Measurements from ENCODE around the gene CDYL2. TPM values are rescaled to one million over a fixed set of nuclear protein-coding genes. Genes with fewer than 3 reads are reported as not detected.

Gene CDYL2
- total RNA-seq, 1 experiment from 2014 or later: 1.6 TPM

DNA sequence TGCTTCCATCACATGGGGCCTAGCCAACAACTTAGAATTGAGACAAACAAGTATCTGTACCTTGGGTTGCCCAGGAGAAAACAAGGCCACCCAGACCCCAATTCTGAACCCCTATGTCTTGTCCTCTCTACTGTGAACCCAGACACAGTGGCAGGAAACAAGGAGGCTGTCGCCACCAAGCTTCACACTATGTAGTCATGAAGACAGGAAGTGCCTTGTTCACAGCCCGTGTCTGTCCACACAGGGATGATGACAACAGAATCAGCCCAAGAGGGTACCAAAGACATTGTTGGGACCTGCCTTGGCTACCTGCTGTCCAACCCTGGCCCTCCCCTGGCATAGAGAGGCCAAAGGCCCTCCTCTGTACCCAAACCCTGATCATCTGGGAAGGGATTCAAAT, 84.8 kb downstream of the CDYL2 start:
- Histone ChIP-seq H3K4me3 (ENCODE audit: insufficient read depth, low read depth, low read length) (no peak overlapping the region), H3K27me3 (ENCODE audit: control insufficient read depth, insufficient read depth, low read length) (no peaks in the 10 kb centered on the region), H3K36me3 (replicated peaks; ENCODE audit: control insufficient read depth, insufficient read depth, low read length) (no peaks in the 10 kb centered on the region)
- no peak for DNase-seq

- H3K4me3 ChIP-seq (ENCODE audit: insufficient read depth, low read depth, low read length): no peak overlapping the region
- peak; percentile 13 for DNase-seq
- no peaks in the 10 kb centered on the region for H3K36me3 ChIP-seq (replicated peaks; ENCODE audit: control insufficient read depth, insufficient read depth, low read length)
- H3K27me3 ChIP-seq (ENCODE audit: control insufficient read depth, insufficient read depth, low read length): no peaks in the 10 kb centered on the region
Measured at GRCh38 chr16:80718480-80719220, 85.7 kb downstream of the CDYL2 start.

DNA sequence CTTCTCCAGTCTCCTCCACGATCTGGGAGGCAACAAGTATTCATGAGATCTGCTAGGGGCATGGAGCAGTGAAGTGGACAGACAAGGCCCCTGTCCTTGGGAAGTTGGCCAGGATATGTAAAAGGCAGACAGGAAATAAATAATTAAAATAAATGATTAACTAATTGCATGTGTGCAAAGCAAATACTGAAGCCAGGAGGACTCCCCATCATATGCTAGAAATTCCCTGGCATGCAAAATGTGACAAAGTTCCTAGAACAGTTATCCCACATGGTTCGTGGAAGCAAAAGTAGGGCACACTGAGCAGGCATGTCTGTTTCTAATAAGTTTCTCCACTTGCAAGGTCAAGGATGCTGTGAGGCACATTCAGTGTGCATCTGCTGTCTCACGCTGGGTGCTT, 86.8 kb downstream of the CDYL2 start:
- Histone ChIP-seq H3K4me3 (ENCODE audit: insufficient read depth, low read depth, low read length) (no peak overlapping the region), H3K36me3 (replicated peaks; ENCODE audit: control insufficient read depth, insufficient read depth, low read length) (no peaks in the 10 kb centered on the region), H3K27me3 (ENCODE audit: control insufficient read depth, insufficient read depth, low read length) (no peaks in the 10 kb centered on the region)
- no peak for DNase-seq

GRCh38 chr16:80716564-80717139, 87.7 kb downstream of the CDYL2 start:
- Histone ChIP-seq H3K36me3 (replicated peaks; ENCODE audit: control insufficient read depth, insufficient read depth, low read length) (no peaks in the 10 kb centered on the region), H3K27me3 (ENCODE audit: control insufficient read depth, insufficient read depth, low read length) (no peaks in the 10 kb centered on the region), H3K4me3 (ENCODE audit: insufficient read depth, low read depth, low read length) (no peak overlapping the region)
- no peak for DNase-seq

- DNase-seq: no peak
- Histone ChIP-seq H3K4me3 (ENCODE audit: insufficient read depth, low read depth, low read length) (no peak overlapping the region), H3K36me3 (replicated peaks; ENCODE audit: control insufficient read depth, insufficient read depth, low read length) (no peaks in the 10 kb centered on the region), H3K27me3 (ENCODE audit: control insufficient read depth, insufficient read depth, low read length) (no peaks in the 10 kb centered on the region)
Measured at GRCh38 chr16:80711406-80711805, 93.0 kb downstream of the CDYL2 start.

DNA sequence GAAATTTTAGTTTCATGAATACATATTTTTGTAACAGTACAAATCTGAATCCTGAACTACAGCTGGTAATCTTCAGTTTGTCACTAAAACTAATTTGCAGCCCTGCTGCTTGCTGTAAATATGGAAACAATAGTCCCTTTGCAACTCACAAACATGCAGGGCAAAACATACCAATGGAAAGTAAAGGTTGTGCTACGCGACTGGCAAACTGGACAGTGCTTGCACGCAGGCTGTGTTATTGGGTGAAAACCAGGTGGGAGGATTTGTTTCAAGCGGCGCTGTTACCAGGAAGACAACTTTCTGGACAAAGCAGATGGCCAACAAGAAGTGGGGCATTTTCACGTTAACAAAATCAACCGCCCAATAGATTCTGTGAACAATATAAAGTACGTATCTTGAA, 93.5 kb downstream of the CDYL2 start:
- Histone ChIP-seq H3K36me3 (replicated peaks; ENCODE audit: control insufficient read depth, insufficient read depth, low read length) (no peaks in the 10 kb centered on the region), H3K4me3 (ENCODE audit: insufficient read depth, low read depth, low read length) (no peak overlapping the region), H3K27me3 (ENCODE audit: control insufficient read depth, insufficient read depth, low read length) (no peaks in the 10 kb centered on the region)
- DNase-seq: no peak

GRCh38 chr16:80708823-80709222, 95.6 kb downstream of the CDYL2 start:
- Histone ChIP-seq H3K36me3 (replicated peaks; ENCODE audit: control insufficient read depth, insufficient read depth, low read length) (no peaks in the 10 kb centered on the region), H3K4me3 (ENCODE audit: insufficient read depth, low read depth, low read length) (no peak overlapping the region), H3K27me3 (ENCODE audit: control insufficient read depth, insufficient read depth, low read length) (no peaks in the 10 kb centered on the region)
- DNase-seq: no peak

DNA sequence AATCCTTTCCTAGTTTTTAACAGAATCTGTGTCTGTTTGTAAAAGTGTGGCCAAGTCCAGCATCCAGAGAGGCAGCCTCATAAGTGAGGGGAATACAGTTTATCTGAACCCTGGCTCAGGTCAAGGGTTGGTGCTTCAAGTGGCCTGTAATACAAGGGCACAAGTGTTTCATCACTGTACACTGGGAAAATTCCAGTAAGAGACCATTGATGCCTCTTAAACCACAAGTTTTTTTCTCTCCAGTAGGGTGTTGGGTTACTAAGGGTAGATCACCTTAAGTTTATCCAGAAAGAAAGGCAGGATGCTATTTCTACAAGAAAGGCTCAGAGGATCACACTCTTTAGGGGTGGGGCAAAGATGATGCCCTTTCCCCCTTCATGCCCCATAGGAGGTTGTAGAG, 96.7 kb downstream of the CDYL2 start:
- DNase-seq: no peak
- H3K36me3 ChIP-seq (replicated peaks; ENCODE audit: control insufficient read depth, insufficient read depth, low read length): no peaks in the 10 kb centered on the region
- H3K4me3 ChIP-seq (ENCODE audit: insufficient read depth, low read depth, low read length): no peak overlapping the region
- H3K27me3 ChIP-seq (ENCODE audit: control insufficient read depth, insufficient read depth, low read length): no peaks in the 10 kb centered on the region

DNA sequence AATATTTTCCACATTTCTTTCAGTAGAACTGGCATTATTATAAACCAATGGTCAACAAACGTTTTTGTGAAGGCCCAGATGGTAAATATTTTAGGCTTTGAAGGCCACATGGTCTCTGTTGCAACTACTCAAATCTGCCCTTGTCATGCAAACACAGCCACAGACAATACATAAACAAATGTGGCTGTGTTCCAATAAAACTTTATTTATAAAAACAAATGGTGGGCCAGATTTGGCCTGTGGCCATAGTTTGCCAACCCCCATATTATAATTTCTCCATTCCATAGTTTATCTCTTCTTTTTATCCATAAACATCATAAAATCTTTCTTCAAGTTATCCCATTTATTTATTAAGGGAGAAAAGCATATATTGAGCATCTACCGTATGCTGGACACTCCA, 98.8 kb downstream of the CDYL2 start:
- no peak for DNase-seq
- Histone ChIP-seq H3K36me3 (replicated peaks; ENCODE audit: control insufficient read depth, insufficient read depth, low read length) (no peaks in the 10 kb centered on the region), H3K4me3 (ENCODE audit: insufficient read depth, low read depth, low read length) (no peak overlapping the region), H3K27me3 (ENCODE audit: control insufficient read depth, insufficient read depth, low read length) (no peaks in the 10 kb centered on the region)

DNA sequence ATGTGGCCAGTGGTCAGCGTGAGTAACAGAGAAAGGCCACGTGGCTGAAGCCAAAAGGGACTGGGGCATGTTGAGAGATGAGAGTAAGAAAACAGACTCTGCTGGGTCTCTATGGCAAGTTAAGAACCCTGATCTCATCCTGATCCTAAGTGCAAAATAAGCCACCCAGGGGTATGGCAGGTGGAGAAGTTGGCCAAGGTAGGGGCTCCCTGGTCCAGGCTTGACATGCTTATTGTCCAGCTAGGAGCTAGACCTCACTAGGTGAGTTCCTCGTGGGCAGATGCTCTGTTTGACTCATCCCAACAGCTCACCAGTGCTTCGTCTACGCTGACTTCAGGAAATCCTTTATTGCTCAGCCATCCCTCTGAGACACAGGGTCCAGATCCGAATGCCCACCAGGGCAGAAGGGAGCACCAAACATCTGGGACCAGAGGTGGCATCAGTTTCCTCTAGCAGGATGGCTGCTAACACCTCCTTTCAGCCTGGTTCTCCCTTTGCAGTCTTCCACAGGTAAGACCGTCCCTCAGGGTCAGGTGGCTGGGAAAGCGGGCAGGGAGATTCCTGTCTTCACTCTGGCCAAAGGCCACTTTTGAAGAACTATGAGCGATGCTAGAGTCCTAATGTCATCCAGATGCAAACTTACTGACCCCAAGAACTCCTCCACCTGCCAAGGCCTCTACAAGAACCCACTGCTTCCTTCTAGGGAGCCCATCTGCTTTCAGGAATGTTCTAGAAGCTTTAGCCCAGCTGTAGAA, 99.5 kb downstream of the CDYL2 start:
- Histone ChIP-seq H3K4me3 (ENCODE audit: insufficient read depth, low read depth, low read length) (no peak overlapping the region), H3K27me3 (ENCODE audit: control insufficient read depth, insufficient read depth, low read length) (no peaks in the 10 kb centered on the region), H3K36me3 (replicated peaks; ENCODE audit: control insufficient read depth, insufficient read depth, low read length) (no peaks in the 10 kb centered on the region)
- no peak for DNase-seq

DNA sequence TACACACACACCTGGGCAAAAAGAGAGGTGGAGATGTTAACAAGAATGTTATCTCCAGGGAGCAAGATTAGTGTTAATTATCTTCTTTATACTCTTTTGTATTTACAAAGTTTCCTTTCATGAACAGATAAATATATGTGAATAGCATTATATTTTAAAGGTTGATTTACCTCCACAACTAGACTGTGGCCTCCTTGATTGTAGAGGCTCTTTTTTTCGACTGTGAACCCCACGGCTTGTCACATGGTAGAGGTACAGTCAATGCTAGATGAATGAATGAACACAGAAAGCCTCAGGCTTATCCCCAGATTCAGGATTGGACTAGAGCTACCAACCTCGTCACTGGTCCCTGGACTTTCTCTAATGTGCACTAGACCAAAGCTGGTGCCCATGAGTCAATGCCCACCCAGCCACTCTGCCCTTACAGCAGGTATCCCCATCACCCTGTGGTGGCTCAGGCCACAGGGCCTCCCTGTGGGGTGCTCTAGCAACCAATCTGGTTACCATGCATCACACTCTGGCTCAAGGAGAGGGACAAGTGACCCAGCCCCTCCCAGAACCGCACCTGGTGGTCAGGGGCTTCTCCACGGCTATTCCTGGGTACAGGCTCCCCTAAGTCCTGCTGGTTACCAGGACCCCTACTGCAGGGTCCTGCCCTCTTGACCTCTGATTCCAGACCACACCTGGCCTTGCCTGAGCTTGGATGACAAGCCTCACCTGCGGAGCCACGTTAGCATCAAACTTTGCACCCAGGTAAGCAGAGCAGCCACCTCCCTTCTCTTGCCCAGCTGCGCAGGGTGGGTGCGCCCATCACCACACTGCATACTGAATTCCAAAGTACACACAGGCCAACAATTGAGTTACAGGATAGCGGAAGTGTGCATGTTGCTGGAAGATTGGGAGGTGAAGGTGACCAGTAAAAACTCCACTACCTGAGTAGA, 101.0 kb downstream of the CDYL2 start:
- H3K27me3 ChIP-seq (ENCODE audit: control insufficient read depth, insufficient read depth, low read length): no peaks in the 10 kb centered on the region
- H3K4me3 ChIP-seq (ENCODE audit: insufficient read depth, low read depth, low read length): no peak overlapping the region
- no peak for DNase-seq
- H3K36me3 ChIP-seq (replicated peaks; ENCODE audit: control insufficient read depth, insufficient read depth, low read length): no peaks in the 10 kb centered on the region

DNA sequence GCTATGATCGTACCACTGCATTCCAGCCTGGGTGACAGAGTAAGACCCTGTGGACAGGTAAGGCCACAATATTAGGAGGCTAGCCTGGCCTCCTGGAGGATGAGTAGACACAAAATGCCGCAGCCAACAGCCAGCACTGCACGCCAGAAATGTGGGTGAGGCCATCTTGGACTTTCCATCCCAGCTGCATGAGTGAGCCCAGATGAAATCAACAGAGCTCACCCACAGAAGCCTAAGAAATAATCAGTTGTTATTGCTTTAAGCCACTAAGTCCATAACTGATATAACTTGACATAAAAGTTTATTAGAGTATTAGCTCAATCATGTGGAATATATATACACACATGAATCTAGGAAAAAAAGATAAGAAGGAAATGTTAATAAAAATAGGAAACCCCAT, 101.7 kb downstream of the CDYL2 start:
- no peaks in the 10 kb centered on the region for H3K27me3 ChIP-seq (ENCODE audit: control insufficient read depth, insufficient read depth, low read length)
- no peaks in the 10 kb centered on the region for H3K36me3 ChIP-seq (replicated peaks; ENCODE audit: control insufficient read depth, insufficient read depth, low read length)
- no peak overlapping the region for H3K4me3 ChIP-seq (ENCODE audit: insufficient read depth, low read depth, low read length)
- no peak for DNase-seq

DNA sequence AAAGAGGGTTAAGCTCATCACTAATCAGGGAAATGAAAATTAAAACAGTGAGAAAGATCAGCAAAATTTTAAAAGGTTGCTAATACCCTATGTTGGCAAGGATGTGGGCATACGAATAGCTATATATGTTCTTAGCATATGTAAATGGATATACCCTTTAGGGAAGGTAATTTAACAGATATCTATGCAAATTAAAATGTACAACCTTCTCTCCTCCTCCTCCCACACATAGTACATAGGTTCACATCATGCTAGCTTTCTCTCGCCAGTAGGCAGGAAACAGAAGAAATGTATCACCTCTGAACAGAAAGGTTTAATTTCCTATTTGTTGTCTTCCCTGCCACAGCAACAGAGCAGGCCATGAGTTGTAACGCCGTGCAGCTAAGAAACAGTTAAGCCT, 103.8 kb downstream of the CDYL2 start:
- Histone ChIP-seq H3K4me3 (ENCODE audit: insufficient read depth, low read depth, low read length) (no peak overlapping the region), H3K27me3 (ENCODE audit: control insufficient read depth, insufficient read depth, low read length) (no peaks in the 10 kb centered on the region), H3K36me3 (replicated peaks; ENCODE audit: control insufficient read depth, insufficient read depth, low read length) (no peaks in the 10 kb centered on the region)
- DNase-seq: no peak

DNA sequence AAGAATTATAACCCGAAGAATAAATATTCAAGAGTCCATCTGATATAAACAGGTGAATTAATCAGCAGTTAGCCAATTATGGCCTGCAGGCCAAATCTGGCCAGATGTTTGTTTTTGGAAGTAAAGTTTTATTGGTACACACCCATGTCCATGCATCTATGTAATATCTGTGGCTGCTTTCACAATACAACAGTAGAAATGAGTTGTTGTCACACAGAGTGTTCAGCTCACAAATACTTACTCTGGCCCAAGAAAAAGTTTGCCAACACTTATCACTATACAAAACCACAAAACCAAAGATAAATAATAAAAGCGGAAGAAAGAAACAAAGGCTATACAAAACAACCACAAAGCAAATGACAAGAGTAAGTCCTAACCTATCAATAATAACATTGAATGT, 109.4 kb downstream of the CDYL2 start:
- DNase-seq: no peak

More for the DNA sequence above, 109.4 kb downstream of the CDYL2 start:
- Histone ChIP-seq H3K27me3 (ENCODE audit: control insufficient read depth, insufficient read depth, low read length) (no peaks in the 10 kb centered on the region), H3K36me3 (replicated peaks; ENCODE audit: control insufficient read depth, insufficient read depth, low read length) (no peaks in the 10 kb centered on the region), H3K4me3 (ENCODE audit: insufficient read depth, low read depth, low read length) (no peak overlapping the region)

All from H7 (cell line).